ENCODE data around the gene RPS6KL1.

RPS6KL1 gene

DNA sequence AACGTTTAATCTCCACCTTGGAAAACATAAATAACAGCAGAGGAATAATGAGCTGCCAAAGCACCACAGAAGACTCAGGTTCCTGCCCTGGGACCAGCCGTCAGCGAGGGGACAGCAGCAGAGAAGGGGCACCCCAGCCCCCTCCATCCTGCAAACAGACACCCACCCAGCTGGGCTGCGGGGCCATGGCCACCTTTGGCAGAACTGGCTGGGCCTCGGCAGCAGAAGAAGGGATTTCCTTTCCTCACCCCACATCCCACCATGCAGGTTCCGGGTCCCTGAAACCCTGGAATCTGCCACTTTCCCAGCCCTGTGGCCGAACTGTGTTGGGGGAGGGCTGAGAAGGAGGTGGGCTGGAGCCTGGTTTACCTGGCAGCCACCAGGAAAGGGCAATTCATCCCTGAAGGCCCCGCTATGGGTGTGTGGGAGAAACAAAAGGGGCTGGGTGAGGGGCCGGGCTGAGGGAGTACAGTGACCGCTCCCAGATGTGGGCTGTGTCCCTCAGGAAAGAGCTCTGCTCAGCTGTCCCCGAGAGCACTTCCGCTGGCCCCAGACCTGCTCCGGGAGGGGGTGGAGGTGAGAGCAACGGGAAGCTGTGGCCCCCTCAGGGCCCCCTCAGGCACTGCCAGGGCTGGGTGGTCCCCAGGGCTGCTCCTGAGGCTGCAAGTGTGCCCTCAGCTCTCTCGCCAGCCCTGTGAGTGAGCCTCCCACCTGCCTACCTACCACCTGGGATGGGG is 28.6 kb upstream of the RPS6KL1 start:
- DNase-seq = no peak

DNA sequence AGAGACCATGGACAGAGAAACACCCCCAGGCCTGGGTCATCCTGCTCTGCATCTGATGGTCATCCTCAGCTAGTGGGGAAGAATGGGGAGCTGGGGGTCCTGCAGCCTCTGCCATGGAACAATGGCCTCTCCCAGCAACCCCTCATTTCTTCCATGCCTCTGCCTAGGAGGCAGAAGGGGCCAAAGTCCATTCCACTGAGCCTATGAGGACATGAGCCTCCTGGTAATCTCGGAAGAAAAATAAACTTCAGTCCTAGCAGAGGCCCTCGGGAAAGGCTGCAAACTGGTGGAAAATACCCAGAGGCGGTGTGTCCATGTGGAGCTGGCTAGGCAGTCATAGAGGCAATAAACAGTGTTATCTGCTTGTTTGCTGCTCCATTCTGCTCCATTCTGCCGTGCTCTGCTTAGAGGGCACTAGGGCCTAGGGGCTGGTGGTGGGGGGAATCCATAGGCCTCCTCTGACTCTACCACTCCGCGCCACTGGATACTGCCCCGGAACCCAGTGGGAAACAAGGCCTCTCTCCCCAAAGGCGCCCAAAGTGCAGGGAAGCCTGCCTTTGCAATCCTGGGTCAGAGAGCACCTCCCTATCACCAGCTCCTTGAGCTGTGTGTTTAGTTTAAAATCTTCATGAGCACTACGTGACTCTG is 27.9 kb upstream of the RPS6KL1 start:
- DNase-seq = no peak

DNA sequence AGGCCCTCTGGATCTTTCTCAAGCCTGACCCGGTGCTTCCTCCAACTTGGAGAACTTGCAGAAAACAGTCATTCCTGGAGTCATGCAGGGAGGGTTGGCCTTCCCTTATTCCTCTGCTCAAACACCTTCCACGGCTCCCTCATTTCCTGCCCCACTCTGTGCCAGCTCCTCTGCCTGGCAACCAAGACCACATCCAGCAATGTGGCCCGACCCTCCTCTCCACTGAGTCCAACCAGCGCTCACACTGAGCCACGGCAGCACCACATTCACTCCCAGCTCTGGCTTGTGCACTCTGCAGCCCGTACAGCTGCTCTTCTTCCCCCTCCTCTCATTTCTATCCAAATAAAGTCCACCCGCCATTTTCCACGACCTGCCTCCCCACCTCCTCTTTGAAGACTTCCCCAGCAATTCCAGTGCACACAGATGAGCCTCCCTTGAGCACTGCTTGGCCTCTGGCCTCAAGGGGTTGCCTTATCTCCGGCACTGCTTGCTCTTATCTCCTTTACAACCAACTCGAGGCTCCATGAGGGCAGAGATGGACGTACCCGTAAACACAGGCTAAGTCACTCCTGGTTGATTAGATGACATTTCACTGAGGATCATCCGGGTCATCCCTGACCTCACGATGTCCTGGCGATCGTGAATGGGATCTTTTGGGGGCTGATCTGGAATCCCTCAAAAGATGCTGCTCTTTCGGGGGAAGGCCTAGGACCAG is 27.0 kb upstream of the RPS6KL1 start:
- no peak for DNase-seq

DNA sequence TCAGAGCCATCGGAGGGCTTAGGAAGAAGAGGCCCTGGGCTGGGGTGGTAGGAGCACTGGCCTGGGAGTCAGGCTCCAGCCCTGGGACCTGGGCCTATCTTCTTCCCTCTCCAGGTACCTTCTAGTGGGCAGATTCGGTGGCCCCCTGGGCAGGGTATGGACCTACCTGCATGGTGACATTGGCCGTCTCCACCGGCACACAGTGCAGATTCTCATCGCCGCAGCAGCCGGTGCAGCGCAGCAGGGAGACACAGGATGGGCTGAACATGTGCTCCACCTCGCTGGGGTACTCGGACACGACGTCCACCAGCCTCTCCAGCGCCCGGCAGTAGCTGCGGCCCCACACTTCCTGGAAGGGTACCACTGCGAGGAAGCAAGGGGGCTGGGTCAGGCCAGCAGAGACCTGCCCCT is 26.1 kb upstream of the RPS6KL1 start:
- no peak for DNase-seq

DNA sequence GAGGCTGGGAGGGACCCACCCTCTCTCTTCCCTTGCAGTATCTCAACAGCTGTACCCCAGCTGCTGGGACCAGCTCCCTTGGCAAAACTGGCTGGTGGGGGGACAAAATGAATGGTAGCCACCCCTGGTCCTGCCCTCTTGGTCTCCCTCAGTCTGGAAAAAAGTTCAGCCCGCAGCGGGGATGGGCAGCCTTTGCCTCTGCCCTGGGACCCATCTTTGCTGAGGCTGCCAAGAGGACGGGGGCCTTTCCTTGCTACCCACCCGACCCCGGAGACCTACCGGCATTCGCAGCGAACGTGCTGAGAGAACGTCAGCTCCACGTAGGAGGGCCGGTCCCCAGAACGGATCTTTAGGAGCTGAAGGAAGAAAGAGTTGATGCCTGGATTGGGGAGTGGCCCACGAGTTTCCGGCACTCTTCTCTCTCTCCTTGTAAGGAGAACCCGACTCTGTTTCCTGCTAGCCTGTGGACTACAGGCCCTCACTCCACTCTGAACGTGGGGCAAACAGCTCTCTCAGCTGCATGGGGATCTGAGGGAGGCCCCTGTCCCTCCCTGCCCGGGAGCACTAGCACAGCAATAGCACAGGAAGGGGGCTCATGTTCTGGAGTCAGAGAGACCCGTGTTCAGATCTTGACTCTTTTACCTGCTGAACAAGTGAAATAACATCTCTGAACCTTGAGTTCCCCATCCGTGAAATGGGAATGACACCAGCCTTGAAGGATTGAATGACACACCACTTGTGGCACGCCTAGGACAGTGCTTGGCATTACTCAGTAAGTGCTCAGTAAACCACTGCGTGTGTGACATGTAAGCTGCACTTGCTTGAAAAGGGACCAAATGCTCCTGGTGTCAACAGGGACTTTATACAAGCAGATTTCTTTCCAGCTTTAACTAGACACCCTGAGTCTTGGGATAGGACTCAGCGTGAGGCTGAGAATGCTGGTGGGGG is 25.4 kb upstream of the RPS6KL1 start:
- no peak for DNase-seq

DNA sequence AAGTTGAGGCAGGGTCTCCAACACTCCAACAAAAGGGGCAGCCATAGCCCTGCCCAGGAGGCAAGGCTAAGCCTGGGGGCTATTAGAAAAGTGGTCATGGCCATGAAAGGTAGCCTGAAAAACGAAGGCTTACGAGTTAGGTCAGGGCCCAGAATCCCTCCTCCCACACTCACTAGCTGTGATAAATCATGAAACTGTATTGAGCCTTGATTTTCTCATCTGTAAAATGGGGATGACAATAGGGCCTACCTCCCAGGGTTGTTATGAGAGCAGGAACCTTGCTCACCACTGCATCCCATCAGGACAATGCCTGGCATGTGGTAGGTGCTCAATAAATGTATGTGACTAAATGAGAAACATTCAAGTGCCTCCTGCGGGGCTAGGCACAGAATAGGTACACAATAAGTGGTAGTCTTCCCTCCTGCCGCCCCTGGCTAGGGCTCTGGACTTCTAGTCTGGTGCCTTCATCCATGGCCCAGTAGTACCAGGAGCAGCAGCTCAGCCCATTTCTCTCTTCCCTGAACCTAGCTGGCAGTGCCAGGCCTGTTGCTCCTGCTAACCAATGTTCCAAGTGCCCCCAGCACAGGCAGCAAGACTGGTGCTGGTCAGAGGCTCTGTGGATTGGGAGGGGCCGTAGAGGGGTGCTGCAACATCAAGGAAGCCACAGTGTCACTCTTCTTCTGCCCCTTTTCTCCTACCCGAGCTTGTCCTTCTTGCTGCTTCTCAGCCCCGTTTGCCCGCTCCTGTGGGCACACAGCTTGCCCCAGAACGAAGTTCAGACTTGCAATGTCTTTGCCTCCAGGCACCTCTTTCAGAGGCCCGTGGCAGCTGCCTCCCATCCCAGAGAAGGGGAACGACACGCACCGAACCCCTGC is 24.5 kb upstream of the RPS6KL1 start:
- no peak for DNase-seq

DNA sequence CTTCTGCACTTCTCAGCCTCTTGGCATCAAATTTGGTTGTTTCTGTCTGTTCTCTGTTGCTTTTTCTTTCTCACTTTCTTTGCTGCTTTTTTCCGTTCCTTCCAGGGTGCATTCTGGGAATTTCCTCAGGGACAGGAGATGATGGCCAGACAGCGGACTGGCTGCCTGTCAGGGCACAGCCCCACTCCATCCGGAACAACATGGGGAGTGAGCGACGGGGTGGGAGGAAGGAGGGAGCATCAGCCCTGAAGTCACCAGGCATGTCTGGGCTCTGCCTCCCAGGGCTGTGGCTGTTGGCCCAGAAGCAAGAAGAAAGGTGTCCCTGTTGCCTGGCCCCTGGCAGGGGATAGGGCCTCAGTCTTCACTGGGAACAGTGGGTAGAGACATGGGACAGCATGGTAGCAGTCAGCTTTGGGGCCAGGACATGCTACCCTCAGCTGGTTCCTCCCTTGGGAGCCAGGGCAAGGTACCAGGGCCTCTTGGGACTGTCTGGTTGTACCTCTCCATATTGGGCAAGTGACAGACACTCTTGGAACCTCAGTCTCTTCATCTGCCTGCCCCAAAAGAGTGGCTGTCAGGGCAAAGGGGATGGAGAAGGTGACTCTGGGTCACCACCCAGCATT is 23.7 kb upstream of the RPS6KL1 start:
- DNase-seq = no peak

DNA sequence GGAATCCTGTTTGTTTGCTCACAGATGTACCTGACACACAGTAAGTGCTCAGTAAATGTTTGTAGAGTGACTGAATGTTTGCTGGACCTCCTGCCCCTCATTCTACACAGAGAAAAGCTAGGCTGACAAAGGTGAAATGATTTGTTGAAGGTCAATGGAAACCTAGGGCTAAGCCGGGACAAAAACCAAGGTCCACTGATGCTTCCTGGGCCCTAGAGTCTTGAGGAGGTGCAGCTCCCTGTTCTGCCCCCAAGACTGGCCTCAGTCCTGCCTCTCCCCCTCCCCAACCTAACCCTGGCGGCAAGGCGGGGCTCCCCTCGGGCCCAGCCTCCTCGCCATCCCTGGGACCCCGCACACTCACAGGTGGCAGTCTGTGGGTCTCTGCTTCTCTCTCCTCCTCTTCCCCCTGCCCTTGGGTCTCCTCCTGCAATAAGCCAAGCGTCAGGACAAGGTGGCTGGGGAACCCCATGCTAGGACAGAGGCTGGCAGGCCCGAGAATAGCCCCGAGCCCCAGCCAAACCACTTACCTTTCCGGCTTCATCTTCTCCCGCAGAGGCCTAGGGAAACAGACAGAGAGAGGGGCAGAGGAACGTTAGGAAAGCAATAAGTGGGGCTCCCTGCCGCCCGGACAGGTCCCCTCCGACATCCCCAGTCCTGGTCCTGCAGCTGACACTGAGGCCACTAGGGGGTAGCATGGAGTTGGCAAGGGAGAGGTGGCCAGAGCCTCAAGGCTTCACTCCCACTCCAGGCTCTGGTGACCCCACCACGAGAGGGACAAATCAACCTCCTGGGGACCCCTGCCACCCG is 23.0 kb upstream of the RPS6KL1 start:
- no peak for DNase-seq

DNA sequence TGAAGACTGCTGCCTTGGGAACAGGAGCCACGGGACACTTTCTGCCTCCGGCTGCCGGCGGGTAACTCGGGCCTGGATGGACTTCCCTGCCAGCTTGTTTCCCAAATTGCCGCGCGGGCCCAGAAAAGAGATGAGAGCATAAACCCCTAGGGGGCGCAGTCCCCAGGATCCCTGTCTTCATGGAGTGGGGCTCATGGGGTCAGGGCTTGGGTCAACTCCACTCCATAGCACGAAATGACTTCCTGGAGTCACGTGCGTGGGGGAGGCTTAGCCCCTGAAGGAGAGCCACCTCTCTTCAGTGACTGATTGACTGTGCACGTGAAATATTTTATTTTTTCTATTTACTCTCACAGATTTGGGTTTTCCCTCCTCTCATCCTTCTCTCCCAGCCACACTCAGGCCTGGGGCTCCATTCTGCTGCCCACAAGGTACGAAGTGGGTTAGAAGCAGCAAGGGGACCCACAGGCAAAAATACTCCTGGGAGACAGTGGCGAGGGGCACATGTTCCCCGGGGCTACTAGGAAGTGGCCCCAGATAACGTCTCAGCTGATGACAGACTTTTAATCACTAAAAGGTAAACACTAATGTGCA is 22.3 kb upstream of the RPS6KL1 start:
- no peak for DNase-seq

DNA sequence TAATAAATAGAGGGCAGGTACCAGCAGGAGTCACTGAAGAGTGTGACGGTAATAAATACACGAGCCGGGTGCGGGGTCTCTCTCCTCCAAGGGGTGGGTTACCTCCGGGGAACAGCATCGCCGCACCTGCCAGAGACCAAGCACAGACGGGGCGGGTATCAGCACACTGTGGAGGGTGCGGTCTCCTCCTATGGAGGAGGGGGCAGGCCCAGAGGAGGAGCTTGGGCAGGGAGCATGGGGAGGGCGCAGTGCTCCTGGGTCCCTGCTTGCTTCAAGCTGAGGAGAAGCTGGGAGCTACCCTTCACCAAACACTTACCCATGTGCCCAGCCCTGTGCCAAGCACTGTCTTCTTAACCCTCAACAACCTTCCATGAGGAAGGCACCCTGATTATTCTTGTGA is 19.5 kb upstream of the RPS6KL1 start:
- DNase-seq = no peak

DNA sequence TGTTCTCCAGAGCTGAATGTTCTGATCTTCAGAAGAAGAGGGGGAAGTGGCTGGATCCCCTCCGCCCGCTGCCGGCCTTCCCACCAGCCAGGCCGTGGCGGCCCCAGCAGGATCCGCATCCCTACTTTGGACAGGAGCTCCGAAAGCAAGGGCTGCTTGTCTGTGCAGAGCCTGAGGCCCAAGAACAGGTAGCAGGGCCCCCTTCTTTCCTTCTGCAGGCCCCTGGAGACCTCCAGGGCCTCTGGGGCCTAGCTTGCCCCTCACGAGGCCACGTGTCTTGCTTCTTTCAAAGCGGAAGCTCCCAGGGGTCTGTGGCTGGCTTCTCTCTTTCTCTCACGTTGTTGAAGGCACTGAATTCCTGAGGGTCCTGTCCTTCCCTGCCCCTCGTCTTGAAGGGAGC is 19.1 kb upstream of the RPS6KL1 start:
- DNase-seq = no peak

DNA sequence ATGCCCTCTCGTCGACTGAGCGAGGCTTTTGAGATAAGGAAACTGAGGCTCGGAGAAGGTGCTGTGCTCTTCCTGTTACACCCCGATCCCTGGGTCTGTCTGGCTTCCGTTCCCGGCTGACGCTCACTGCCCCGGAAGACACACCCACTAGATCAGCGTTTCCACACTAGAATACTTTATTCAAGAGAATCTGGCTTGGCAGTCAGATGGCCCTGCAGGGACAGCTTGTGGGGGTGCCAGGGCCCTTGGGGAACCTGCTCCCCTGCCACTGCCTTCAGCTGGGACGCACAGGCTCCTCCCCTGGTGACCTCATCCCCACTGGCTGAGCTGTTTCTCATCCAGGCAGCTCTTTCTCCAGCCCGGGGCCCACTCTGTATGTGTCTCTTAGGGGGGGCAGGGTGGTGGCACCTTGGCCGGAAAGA is 18.6 kb upstream of the RPS6KL1 start:
- no peak for DNase-seq

DNA sequence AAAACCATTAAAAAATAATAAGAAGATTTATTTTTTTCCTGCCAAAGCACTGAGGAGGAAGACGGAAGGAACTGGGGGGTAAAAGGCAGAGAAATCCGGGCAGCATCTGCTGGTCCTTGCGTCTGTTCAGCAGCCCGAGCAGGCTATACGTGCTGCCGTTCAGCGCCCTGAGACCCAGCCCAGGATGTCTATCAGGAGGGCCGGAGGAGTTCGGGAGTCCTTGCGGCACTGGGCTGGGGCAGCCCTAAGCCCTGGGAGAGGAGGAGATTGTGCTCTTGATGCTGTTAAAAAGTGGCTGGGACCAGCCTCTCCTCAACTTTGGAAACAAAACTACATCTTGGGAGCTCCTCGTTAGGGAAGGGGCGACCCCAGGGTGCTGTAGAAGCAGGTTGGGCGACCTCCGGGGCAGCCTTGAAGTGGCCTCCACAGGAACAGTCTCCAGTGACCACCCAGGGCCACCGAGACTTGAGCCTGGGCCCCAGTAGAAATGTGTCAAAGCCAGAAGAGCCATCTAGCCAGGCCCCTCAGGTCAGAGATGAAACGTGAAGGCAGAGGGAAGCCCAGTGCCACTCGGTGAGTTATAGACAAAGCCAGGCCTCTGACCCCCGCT is 18.0 kb upstream of the RPS6KL1 start:
- no peak for DNase-seq

DNA sequence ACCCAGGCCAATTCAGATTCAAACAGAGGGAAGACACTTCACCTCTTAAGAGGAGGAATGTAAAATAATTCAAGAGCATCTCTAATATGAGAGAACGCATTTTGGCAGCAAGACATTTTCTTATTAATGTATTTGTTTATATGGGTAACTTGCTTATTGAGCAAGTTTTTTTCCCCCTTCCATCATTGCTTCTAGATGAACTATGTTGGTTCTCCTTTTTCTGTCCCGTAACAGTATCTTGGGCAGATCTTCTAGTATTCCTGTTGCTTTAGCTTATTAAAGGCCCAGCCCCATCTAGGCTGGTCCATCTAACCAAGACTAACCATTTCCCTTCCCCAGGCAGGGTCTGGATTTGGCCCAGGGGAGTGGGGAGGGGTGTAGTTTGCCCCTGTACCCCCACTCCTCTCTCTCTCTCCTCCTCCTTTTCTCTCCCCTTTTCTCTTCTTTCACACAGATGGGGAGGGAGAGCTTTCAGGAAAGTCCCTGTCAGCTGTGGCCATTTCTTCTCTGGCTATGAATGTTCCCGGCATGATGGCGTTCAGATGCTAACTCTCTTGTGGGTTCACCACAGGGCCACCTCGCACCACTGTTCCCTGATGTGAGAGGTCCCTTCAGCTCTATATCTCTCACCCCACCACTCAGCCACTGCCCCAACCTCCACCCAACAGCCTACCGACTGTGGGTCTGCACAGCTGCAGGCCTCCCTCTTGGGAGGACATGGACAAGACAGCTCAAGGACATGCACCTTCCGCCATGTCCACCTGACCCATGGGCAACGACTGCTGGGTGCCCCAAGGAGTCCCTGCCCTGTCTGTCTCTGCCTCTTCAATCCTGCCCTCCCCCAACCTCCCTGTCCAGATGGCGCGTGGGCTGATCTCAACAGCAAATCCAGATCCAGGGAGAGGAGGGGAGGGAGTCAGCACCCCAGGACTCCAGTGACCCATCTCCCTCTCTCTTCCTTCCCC is 15.8 kb upstream of the RPS6KL1 start:
- DNase-seq = no peak

DNA sequence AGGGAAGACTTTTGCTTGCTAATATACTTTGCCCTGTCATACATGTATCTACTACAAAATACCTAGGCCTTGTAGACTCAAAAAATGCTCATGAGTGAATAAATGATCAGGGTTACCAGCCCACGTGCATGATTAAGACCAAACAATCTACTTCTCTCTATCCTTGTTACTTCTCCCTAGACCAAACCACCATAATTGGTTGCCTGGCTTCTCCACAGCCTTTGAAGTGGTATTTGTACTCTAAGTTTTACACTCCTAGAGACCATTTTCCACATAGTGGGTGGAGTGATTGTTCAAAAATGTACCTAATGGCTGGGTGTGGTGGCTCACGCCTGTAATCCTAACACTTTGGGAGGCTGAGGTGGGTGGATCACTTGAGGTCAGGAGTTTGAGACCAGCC is 14.1 kb upstream of the RPS6KL1 start:
- DNase-seq = no peak

DNA sequence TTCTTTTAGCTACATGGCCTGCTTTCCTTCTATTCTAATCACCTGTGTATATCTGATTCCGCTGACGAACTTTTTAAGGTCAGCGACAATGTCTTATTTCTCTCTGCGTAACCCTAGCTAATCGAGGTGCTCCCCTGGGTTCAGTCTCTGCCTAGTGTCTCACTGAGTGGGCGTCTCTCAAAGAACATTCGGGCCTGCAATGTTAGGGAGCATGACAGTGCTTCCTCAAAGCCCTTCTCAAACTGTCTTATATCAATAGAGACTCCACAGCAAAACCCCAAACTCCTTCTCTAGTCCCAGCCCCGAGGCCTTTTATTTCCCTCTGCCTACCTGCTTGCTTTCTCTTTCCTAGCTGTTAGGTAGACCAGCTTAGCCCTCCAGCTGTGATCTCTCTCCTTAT is 13.7 kb upstream of the RPS6KL1 start:
- no peak for DNase-seq

DNA sequence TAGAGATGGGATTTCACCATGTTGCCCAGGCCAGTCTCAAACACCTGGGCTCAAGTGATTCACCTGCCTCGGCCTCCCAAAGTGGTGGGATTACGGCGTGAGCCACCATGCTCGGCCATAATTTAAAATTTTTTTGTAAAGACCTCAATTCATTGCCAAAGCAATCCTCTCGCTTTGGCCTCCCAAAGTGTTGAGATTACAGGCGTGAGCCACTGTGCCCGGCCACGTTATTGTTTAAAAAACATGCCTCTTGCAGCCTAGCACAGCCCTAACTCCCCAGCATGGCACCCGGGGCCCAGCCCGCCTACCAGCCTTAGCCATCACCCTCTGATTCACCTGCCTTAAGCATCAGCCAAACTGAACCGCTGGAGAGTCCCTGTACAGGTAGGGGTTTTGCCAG is 13.1 kb upstream of the RPS6KL1 start:
- no peak for DNase-seq

DNA sequence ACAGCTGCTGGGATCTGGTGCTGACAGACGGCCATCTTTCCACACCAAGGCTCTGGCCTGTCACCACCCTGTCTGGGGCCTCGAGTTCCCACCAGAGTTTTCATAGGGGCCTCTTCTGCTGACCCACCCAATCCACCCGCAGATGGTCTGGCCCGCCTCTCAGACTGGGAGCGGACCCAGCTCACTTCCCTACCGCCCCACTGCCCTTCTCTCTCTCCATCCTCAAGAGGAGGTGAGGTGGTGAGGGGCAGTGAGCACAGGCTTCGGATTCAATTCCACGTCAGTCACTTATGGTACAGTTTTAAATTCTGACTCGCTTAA is 12.3 kb upstream of the RPS6KL1 start:
- no peak for DNase-seq

All from NCI-H1417 treated with DMSO at 0.1 percent for 48 hours (cell line).